GM18502 (cell line): Measurements from ENCODE around the gene DCBLD2.
"Not testable (repeated sequence)": the region's sequence is repeated elsewhere in the genome, so short reads cannot be mapped to it uniquely, and the experiment has no call there.

Source experiments
- ATAC-seq: cut with Tn5 transposase; IDR thresholded peaks from one replicate; pipeline ENCODE4 v1.9.1; 2021; ENCODE audit warnings: mild to moderate bottlenecking; ENCODE audit not compliant: unreplicated experiment, poor library complexity

The DCBLD2 gene

DNA sequence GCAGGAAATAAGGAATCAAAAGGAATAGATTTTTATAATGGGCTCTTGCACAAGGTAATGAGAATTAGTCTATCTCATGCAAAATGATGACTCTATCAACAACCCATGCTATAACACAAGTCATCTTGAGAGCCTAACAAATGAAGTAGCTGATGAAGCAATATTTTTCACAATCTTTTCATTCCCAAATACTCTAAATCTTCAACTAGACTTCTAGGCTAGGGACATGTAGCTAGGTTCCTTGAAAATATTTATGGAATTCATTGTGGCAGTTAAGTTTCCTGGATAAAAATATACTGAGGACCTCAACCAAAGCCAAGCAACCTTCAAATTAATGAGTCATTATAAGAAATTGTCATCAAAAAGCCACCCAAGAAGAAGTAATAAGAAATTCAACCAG, 55.4 kb downstream of the DCBLD2 start:
- no peak for ATAC-seq

DNA sequence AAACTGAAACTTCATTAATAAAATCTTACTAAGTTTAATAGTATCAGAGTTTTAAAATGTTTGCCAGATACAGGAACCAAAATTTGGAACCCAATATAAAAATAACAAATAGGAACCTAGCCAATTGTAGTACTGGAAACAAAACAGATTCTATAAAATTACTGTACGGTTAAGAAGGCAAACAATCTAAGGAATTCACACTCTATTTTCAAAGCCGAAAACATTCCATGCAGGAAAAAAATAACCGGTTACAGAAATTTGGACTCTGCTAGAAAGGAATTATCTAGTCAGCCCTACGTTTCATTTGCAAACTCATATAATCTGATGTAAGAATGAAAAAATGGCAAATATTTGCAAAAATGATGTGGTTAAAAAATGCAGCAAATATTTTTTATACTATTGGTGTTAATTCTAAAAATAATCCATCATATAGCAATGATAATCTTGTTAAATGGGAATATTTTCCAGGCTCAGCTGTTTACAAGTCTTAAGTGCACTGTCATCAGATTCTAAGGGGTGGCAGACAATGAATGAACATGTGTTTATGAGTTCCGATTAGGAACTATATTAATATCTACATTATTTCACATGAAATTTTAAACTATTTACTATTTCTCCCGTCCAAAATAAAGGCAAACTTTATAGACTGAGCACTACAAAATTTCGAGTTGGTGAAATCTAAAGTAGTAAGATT, 58.1 kb downstream of the DCBLD2 start:
- no peak for ATAC-seq

DNA sequence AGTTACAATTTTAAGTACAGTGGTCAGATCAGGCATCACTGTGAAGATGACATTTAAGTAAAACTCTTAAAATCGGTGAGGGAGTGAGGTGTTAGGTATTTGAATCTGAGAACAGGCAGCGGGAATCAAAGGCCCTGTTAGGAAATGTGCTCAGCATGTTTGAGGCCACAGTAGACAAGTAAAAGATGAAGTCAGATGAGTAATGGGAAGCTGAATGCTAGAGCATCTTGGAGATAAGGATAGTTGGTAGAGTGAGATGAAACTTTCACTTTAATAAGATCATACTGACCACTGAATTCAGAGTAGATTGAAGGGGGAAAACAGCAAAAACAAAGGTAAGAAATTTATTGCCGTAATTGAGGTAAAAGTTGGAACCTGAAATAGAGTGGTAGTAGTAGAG, 61.6 kb downstream of the DCBLD2 start:
- no peak for ATAC-seq

DNA sequence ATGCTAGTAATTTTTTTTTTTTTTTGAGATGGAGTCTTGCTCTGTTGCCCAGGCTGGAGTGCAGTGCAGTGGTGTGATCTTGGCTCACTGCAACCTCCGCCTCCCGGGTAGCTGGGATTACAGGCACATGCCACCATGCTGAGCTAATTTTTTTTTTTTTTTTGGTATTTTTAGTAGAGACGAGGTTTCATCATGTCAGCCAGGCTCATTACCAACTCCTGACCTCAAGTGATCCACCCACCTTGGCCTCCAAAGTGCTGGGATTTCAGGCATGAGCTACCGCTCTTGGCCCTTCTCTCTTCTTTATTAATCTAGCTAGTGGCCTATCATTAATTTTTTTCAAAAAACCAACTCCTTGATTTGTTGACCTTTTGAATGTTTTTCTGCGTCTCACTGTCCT, 70.4 kb downstream of the DCBLD2 start:
- ATAC-seq: not testable (repeated sequence)

DNA sequence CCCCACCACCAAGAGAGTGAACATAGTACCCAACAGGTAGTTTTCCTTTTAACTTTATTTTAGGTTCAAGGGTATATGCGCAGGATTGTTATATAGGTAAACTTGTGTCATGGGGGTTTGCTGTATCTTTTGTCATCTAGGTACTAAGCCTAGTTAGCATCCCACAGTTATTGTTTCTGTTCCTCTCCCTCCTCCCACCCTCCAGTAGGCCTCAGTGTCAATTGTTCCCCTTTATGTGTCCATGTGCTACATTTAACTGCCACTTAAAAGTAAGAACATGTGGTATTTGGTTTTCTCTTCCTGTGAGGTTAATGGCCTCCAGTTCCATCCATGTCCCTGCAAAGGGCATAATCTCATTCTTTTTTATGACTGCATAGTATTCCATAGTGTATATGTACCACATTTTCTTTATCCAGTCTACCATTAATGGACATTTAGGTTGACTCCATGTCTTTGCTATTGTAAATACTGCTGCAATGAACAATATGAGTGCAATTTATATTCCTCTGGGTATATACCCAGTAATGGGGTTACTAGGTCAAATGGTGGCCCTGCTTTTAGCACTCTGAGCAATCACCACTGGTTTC, 72.2 kb downstream of the DCBLD2 start:
- ATAC-seq: no peak

DNA sequence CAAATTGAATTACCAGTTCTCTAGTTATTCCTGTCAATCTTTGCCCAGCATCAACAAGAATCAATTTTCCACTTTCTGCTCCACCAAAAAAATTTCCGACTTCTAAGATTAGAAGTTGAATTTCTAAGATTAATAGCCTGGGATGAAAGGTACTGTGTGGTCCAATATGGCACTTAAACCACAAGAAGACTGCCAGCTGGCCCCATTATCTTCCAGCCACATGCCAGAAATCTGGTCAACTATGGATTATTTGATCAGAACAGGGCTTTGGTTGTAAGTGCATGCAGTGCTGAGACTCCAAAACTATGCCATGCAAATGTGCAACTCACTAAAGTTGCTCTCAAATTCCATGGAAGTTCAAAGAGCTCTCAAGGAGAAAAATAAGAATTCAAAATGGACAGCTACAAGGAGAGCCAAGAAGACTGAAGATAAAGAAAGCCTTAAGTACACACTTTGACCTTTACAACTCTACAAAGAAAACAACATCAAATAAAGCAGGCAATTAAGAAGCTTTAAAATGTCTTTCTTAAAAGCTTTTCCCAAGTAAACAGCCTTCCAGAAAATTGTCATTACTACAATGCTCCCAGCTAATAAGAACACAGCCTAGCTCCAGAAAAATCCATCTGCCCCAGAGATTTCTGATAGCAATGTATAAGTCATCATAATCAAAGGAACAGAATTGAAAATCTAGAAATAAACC, 74.1 kb downstream of the DCBLD2 start:
- ATAC-seq: no peak

DNA sequence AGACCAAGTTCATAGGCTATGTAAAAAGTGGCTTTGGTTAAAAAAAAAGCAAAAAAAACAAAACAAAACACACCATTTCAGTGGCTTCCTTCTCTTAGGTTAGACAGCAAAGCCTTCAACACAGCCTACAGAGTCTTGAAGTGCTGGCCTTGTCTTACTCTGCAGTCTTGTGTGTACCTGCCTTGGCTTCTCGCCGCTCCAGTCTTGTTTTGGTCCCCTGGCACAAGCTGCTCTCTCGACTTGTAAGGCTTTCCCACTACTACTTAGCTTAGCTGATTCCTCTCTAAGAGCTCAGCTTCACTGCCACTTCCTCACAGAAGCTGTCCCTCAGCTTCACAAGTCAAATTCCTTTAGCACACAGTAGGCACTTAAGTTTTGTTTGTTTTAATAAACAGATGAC, 75.4 kb downstream of the DCBLD2 start:
- ATAC-seq: no peak

DNA sequence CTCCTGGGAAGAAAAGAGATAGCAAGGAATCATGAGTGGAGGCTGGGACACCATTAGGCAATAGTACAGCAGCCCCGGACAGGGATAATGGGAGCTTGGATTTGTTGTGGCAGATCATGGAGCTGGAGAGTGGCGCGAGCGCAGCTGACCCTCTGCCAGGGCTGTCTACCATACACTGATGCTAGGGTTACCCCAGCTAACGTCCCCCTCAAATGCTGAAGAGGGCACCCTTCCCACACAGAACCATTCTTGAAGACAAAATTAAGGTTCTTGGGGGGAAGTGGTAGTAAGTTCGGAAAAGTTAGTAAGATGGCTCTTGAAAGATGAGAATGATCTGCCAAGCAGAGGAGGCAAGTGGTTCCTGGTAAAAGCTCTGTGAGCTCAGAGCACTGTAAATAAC, 77.2 kb downstream of the DCBLD2 start:
- no peak for ATAC-seq

DNA sequence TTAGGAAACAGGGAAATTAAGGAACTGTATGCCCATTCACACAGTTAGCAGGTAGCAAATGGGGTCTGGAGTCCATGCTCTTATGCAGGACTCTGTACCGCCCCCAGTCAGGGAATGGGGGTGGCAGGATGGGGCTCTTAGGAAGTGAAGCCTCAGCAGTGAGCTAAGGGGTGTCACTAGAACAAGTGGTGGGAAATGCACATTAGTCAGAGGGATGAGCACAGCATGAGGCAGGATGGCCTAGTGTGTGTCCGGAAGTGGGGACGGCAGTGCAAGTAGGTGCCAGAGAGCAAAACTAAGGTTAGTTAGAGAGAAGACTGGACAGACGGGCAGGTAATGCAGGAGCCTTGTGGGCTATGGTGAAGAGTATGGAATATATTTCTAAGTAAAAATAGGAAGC, 77.7 kb downstream of the DCBLD2 start:
- ATAC-seq: no peak

DNA sequence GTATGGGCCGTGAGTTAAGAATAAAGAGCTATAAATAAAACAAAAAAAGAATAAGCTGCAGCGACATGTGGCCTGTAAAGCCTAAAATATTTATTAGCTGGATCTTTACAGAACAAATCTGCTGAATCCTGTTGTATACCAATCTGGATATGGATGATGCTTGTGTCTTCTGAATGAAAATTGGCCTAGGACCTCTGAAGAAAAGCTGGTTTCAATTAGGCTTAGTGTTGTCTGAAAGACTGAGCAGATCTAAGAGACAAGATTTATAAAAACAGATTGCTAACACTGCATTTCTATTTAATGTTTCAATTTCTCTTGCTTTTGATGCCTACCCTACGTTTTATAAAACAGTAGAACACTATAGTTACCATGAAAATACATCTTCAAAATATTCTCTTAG, 80.4 kb downstream of the DCBLD2 start:
- no peak for ATAC-seq

DNA sequence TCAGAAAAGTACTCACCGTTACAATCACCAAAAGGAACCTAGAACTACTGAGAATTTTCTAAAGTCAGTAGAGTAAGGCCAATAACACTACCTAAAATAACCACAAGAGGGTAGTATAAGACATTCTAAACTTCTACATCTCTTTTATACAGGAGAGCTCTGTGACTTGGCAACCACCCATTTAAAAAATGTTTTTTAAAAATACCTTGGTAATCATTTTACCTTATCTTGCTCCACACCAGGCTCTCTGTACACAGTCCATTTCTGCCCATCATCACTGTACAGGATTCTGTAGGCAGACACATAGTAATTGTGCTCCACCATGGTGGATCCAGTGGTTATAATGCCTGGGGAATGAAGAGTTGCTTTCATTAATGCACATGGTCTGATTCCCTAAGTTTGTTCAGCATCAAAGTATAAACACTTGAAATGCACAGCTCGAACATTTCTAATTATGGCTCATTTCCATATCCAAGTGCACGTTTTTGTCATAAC, 83.9 kb downstream of the DCBLD2 start:
- peak; percentile 85 for ATAC-seq

DNA sequence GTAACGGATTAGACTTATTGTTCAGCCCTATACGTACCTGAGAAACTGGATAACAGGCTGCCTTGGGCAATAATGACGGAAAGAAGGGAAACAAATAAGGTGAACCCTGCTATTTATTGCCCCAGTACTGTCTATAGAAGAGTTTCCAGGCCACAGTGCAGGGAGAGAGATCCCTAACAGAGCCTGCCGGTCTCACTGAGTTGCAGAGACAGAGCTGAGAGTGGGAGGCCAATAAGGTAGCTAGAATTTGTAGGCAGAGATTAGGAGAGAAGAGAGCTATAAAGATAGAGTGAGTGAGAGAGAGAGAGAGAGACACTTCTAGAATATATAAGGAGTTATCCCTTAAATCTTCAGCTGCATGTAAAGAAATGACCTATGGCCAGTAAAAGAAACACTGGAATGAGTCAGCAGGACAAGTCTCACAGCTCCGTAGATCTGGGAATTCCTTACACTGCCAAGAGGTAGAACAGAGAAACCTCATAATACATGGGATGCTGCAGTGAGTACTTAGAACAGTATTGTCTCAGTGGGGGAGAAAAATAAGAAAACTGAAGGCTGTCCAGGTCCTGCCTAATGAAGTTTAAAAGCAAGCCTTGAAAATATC, 86.6 kb downstream of the DCBLD2 start:
- no peak for ATAC-seq

DNA sequence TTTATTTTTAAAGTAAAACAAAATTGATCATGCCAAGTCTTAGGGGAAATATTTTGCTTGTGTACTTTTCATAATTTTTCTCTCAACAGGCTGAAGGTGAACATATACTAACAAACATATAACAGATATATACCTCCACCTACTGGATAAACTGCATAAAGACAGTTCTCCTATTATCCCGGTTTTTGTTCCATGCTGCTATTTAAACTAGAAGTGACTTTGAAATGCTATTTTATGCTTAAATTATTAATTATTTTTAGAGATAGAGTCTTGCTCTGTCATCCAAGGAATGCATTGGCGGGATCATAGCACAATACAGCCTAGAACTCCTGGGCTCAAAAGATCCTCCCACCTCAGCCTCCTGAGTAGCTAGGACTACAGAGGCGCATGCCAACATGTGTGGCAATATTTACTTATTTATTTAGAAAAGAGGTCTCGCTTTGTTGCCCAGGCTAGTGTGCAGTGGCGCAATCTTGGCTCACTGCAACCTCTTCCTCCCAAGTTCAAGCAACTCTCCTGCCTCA, 88.6 kb downstream of the DCBLD2 start:
- peak; percentile 58 for ATAC-seq

DNA sequence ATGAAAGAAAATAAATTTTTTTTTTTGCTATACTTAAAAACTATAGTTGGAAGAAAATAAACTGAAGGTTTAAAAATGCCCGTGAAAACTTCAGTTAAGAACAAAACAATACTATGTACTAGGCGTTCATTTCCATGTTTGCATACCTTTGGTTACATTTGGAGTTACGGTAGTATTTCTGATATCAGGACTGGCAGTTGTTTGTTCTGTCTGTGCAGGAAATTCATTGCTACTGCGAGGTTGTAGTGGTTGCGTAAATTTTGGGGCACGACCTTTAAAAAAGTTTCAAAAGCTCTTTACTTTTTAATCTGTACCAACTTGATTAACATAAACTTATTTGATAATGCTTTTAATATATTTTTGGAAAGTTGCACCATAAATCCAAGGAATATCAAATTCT, 90.4 kb downstream of the DCBLD2 start:
- no peak for ATAC-seq

DNA sequence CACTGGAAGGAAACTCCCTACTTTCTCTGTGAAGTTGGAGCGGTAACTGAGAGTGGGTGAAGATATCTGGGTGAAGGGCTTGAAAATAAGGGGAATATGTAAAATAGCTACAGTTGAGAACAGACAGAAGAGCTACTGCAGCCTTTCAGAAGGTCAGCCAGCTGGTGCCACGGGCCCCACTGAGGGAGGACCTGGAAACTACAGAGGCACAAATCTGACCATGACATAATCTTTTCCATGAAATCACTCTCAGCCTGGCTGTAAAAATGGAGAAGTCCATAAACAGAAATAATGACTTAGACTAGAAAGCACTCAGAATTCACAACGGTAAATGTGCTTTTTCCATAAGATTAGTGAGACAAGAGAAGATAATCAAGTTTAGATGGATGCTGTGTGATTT, 91.9 kb downstream of the DCBLD2 start:
- no peak for ATAC-seq

DNA sequence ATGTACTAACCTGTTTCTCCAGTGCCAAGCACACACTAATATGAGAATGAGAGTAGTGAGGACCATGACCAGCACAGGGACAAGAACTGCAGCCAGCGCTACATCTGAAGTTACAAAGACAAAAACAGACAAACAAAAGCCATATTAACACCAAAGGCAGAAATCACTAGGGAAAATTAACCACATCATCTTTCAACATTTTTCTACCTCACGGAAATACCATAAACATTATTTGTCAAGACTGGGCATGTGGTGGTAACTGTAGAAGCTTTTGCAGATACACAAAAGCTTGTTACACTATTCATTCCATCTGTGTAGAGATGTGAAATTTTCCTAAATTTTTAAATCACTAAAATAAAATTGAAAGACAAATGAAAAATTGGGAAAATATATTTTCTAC, 93.4 kb downstream of the DCBLD2 start:
- ATAC-seq: no peak

DNA sequence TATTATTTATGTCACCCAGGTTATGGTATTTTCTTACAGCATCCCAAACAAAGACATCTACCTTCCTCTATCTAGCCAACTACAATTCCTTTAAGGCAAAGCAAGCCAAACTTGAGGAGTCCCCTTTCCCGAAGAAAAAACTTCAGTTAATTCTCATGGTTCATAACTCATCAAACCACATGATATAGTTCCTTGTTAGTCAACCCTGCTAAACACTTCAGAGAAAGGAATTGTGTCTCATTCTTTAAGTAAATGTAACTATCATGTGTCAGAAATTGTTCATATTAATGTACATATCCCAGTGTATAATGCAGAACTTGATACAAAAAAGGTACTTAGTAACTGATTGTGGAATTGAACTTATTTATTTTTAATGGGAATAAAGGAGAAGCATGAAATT, 93.9 kb downstream of the DCBLD2 start:
- no peak for ATAC-seq

DNA sequence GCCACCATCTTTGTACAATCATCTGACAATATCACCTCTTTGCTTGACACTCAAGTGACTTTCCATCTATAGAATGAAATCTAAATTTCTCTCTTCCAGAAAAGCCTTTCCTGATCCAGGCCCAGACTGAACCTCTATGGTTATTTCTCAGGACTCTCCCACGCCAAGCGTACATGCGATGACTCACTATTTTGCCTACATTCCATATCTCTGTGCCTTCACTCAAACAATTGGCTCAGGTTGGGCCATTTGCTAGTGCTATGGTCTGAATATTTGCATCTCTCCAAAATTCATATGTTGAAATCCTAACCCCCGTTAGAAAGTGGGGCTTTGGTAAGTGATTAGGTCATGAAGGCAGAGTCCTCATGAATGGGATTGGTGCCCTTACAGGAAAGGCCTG, 94.5 kb downstream of the DCBLD2 start:
- no peak for ATAC-seq

DNA sequence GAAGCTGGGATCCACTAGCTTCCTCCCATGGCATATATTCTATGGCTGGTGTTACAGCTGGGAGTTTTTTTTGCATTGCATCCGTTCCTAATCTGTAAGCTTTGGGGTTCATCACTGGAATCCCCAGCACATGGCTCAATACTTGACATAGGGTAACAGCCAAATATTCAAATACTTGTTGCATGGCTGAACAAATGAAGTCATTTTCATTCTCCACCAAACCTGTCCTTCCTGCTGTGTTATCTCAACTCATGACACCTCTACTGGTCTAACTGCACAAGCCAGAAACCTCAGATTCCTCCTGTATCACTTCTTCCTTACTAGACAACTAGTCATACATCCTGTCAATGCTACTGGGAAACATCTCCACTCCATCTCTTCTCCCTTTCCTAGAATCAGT, 95.0 kb downstream of the DCBLD2 start:
- no peak for ATAC-seq

DNA sequence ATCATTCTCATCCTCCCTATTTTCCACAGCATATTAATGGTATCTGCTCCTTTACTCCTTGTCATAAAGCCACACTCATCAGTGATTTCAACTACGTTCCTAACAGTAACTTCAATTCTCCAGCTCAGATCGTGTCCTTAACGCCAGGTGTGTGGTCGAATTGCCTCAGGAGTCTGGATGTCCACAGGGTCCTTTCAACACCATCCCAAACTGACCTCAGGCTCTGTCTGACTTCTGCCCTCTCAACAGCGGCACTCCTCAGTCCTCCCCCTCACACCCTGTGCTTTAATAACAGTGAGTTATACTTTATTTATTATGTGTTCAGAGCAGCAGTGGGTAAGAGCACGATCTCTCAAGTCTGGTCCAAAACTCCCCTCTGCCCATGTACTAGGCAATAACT, 95.9 kb downstream of the DCBLD2 start:
- no peak for ATAC-seq
